SK-N-SH (cell line): ENCODE data around the gene CNTNAP2. TPM values are rescaled to one million over a fixed set of nuclear protein-coding genes. Genes with fewer than 3 reads are reported as not detected.

ENCODE experiments used
- CTCF ChIA-PET: fragments of 300-600, 350-600 bp; formaldehyde crosslinking; extraction: SDS; loops from one replicate; lab custom pipeline; 2021; lab: Yijun Ruan, JAX
- POLR2A ChIA-PET: fragments of 350-600 bp; sonication (Branson Sonifier 250); formaldehyde crosslinking; extraction: SDS; loops from one replicate; lab custom pipeline; 2020; ENCODE audit warnings: antibody characterized with exemption, inconsistent platforms; lab: Yijun Ruan, JAX
- DNase-seq: peaks from one replicate; pipeline ENCODE4 v3.0.0; 2012
- H2AFZ ChIP-seq: fragments of 200-600 bp; sonication (generic); 2 replicates; pipeline ENCODE4 v1.8.1; 2016; ENCODE audit warnings: antibody characterized with exemption, mild to moderate bottlenecking, low read depth
- H3F3A ChIP-seq: fragments of 200-600 bp; sonication (generic); replicated peaks from 2 replicates; pipeline ENCODE3; 2016; ENCODE audit warnings: antibody characterized with exemption, mild to moderate bottlenecking; ENCODE audit not compliant: insufficient read depth
- H3K27ac ChIP-seq, 2 experiments: fragments of 200-500 bp in 1 of 2; fragments of 200-600 bp in 1 of 2; sonication (Bioruptor generic) in 1 of 2; sonication (generic), shearing (Covaris generic) in 1 of 2; 2 replicates each; pipeline versions ENCODE4 v1.5.1 to v1.6.1; 2014 to 2016; ENCODE audit warnings: low read depth in 2 of 2, inconsistent platforms in 1 of 2, low read length in 1 of 2, mild to moderate bottlenecking in 1 of 2, mixed read lengths in 1 of 2
- H3K27me3 ChIP-seq: fragments of 200-600 bp; sonication (generic), shearing (Covaris generic); 2 replicates; pipeline ENCODE4 v1.6.1; 2016; ENCODE audit warnings: mixed run types; ENCODE audit not compliant: insufficient read depth
- H3K36me3 ChIP-seq, 2 experiments: fragments of 200-500 bp in 1 of 2; fragments of 200-600 bp in 1 of 2; sonication (Bioruptor generic) in 1 of 2; sonication (generic) in 1 of 2; replicated peaks in 1 of 2; 2 replicates each; pipeline versions ENCODE3 to v1.5.1; 2014 to 2016; ENCODE audit warnings: low read length in 1 of 2, mild to moderate bottlenecking in 1 of 2; ENCODE audit not compliant: insufficient read depth in 2 of 2, control insufficient read depth in 1 of 2
- H3K4me1 ChIP-seq, 2 experiments: fragments of 200-500 bp in 1 of 2; fragments of 200-600 bp in 1 of 2; sonication (Bioruptor generic) in 1 of 2; sonication (generic), shearing (Covaris generic) in 1 of 2; 2 replicates each; pipeline versions ENCODE4 v1.5.1 to v1.6.1; 2014 to 2016; ENCODE audit warnings: low read depth in 1 of 2, low read length in 1 of 2, mixed run types in 1 of 2; ENCODE audit not compliant: insufficient read depth in 2 of 2, control insufficient read depth in 1 of 2
- H3K4me2 ChIP-seq: fragments of 200-600 bp; sonication (generic), shearing (Covaris generic); 2 replicates; pipeline ENCODE4 v1.6.1; 2017; ENCODE audit warnings: mixed run types
- H3K4me3 ChIP-seq, 2 experiments: fragments of 200-500 bp in 1 of 2; fragments of 200-600 bp in 1 of 2; sonication (Bioruptor generic) in 1 of 2; sonication (generic), shearing (Covaris generic) in 1 of 2; 2 replicates each; pipeline versions ENCODE4 v1.5.1 to v1.8.1; 2014 to 2016; ENCODE audit warnings: low read depth in 2 of 2, inconsistent platforms in 1 of 2, low read length in 1 of 2, mild to moderate bottlenecking in 1 of 2, mixed read lengths in 1 of 2, moderate library complexity in 1 of 2
- H3K79me2 ChIP-seq: fragments of 200-600 bp; sonication (generic); 2 replicates; pipeline ENCODE4 v1.8.1; 2017; ENCODE audit warnings: mild to moderate bottlenecking; ENCODE audit not compliant: insufficient read depth
- H3K9ac ChIP-seq: fragments of 200-600 bp; sonication (generic); 2 replicates; pipeline ENCODE4 v1.6.1; 2017; ENCODE audit warnings: mixed run types
- H3K9me2 ChIP-seq: fragments of 200-600 bp; sonication (generic); 2 replicates; pipeline ENCODE4 v1.6.1; 2017; ENCODE audit warnings: mixed run types
- H3K9me3 ChIP-seq: fragments of 200-600 bp; sonication (generic); 2 replicates; pipeline ENCODE4 v1.6.1; 2017; ENCODE audit warnings: mixed run types, mild to moderate bottlenecking, moderate library complexity
- H4K20me1 ChIP-seq: fragments of 200-600 bp; sonication (generic); 2 replicates; pipeline ENCODE4 v1.6.1; 2017; ENCODE audit warnings: mild to moderate bottlenecking, mixed run types; ENCODE audit not compliant: insufficient read depth
- EZH2phosphoT487 ChIP-seq: fragments of 200-600 bp; sonication (generic); IDR thresholded peaks from 2 replicates; pipeline ENCODE4 v1.6.1; 2017; ENCODE audit warnings: low read depth, mixed run types, mild to moderate bottlenecking, antibody characterized with exemption, moderate library complexity, borderline replicate concordance
- FOSL2 ChIP-seq: IDR thresholded peaks from 2 replicates; pipeline ENCODE4 v1.4.0; 2012; ENCODE audit warnings: low read depth, mild to moderate bottlenecking, moderate library complexity, borderline replicate concordance
- JUND ChIP-seq: IDR thresholded peaks from 2 replicates; pipeline ENCODE4 v1.4.0; 2012
- MEF2A ChIP-seq: IDR thresholded peaks from 2 replicates; pipeline ENCODE4 v1.4.0; 2012; ENCODE audit warnings: low read depth, borderline replicate concordance
- NRF1 ChIP-seq: IDR thresholded peaks from 2 replicates; pipeline ENCODE4 v1.6.1; 2012; ENCODE audit warnings: low read depth, mild to moderate bottlenecking, low read length
- PBX3 ChIP-seq: IDR thresholded peaks from 2 replicates; pipeline ENCODE4; 2012
- REST ChIP-seq: IDR thresholded peaks from 2 replicates; pipeline ENCODE4 v1.6.1; 2012; ENCODE audit warnings: mild to moderate bottlenecking, low read depth, low read length, moderate library complexity
- SIN3A ChIP-seq: IDR thresholded peaks from 2 replicates; pipeline ENCODE4 v1.6.1; 2012; ENCODE audit warnings: low read depth, mild to moderate bottlenecking, low read length, moderate library complexity, borderline replicate concordance
- TCF12 ChIP-seq: IDR thresholded peaks from 2 replicates; pipeline ENCODE4 v1.4.0; 2012
- ZBTB33 ChIP-seq: IDR thresholded peaks from 2 replicates; pipeline ENCODE4 v1.4.0; 2012; ENCODE audit warnings: low read depth, borderline replicate concordance
- WGBS: methylation state at CpG from one replicate; pipeline ENCODE4 v1.1.6; 2017; ENCODE audit warnings: low lambda C conversion rate; 5-methylcytosine and 5-hydroxymethylcytosine counted together
- polyA plus RNA-seq, 3 experiments: library from polyadenylated mRNA; depleted of rRNA; stranded (reverse); fragments of >200 nt; gene quantifications; 2 replicates each; pipeline ENCODE4 v1.2.3, GENCODE V29; 2012

CNTNAP2 gene
- polyA plus RNA-seq, 1 of the 3 experiments (the other 2 are of a cell fraction) = 3.4 TPM

- DNase-seq = no peak
- Histone ChIP-seq H2AFZ (no peak overlapping the region), H3K9me3 (no peaks in the 10 kb centered on the region), H3K27ac (no peak overlapping the region), H3K4me2 (no peak overlapping the region), H3K79me2 (no peaks in the 10 kb centered on the region), H3F3A (no peaks in the 10 kb centered on the region), H3K9me2 (no peaks in the 10 kb centered on the region), H3K4me3 (no peak overlapping the region), H3K4me1 (no peaks in the 10 kb centered on the region), H3K36me3 (no peaks in the 10 kb centered on the region), H4K20me1 (no peaks in the 10 kb centered on the region), H3K27me3 (no peaks in the 10 kb centered on the region), H3K9ac (no peak overlapping the region)
- CTCF ChIA-PET = interaction anchor here (1.2 kb wide), 1 partner anchor 16 kb away, joined by 3 read pairs; no protein-coding TSS in a partner anchor
- POLR2A ChIA-PET = no interaction called here
- WGBS = 42% methylated on average over 5 of the region's 5 CpGs
- no peak for TF ChIP-seq REST
Observed at GRCh38 chr7:147978651-147979050, 1862.0 kb downstream of the CNTNAP2 start.

GRCh38 chr7:147980826-147981813 is 1864.5 kb downstream of the CNTNAP2 start:
- Histone ChIP-seq H3K4me1 (no peaks in the 10 kb centered on the region), H3K27me3 (no peaks in the 10 kb centered on the region), H3K4me3 (no peak overlapping the region), H3K36me3 (no peaks in the 10 kb centered on the region), H3K9me3 (no peaks in the 10 kb centered on the region), H3K79me2 (no peaks in the 10 kb centered on the region), H4K20me1 (no peaks in the 10 kb centered on the region), H3F3A (no peaks in the 10 kb centered on the region), H2AFZ (peak overlapping the region; percentile 32), H3K9ac (no peak overlapping the region), H3K27ac (peak overlapping the region in 1 of 2 experiments; percentile 33; a peak in 1 of 4 replicates), H3K9me2 (no peaks in the 10 kb centered on the region), H3K4me2 (peak overlapping the region; percentile 47; the same call in 1 of the 2 replicates)
- CTCF ChIA-PET = no interaction called here
- DNase-seq = no peak
- WGBS = 61% methylated on average over 4 of the region's 4 CpGs
- POLR2A ChIA-PET = no interaction called here
- TF ChIP-seq JUND = no peak
- TF ChIP-seq SIN3A = no peak
- no peak for TF ChIP-seq PBX3
- no peak for TF ChIP-seq ZBTB33
- no peak for TF ChIP-seq TCF12
- no peak for TF ChIP-seq FOSL2
- no peak for TF ChIP-seq REST
- no peak for TF ChIP-seq MEF2A
- no peak for TF ChIP-seq NRF1
- TF ChIP-seq EZH2phosphoT487 = no peak
